ENCODE results near the gene PPP5C. TPM values are rescaled to one million over a fixed set of nuclear protein-coding genes. Genes with fewer than 3 reads are reported as not detected.
A peak's percentile ranks its signal among the peaks of the same experiment; 100 is the strongest.
"Not testable (repeated sequence)": the region's sequence is repeated elsewhere in the genome, so short reads cannot be mapped to it uniquely, and the experiment has no call there.

PPP5C gene
- total RNA-seq, 4 donors from 2014 or later = 39.9 to 74.7 (median 61.9) TPM

DNA sequence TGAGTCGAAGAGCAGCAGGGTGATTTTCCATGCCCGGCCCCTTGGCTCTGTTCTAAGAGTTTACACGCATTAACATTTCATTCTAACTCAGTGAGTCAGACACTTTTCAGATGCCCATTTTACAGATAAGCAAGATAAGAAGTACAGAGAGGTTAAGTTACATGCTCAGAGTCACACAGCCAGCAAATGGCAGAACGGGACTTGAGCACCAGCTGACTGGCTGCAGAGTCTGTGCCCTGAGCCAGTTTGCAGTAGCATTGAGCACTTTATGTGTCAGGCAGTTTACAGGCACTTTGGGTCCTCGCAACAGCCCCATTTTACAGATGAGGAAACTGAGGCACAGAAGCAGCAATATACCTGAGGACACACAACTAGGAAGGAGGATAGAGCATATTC lies 47.5 kb downstream of the PPP5C start:
- no peak for DNase-seq (ENCODE audit: extremely low spot score)
- no peak for TF ChIP-seq POLR2AphosphoS5 (IDR thresholded peaks at IDR 0.05)
- TF ChIP-seq EP300 (IDR thresholded peaks at IDR 0.05) = no peak
- TF ChIP-seq POLR2A (IDR thresholded peaks at IDR 0.05; ENCODE audit: low read depth) = no peak
- TF ChIP-seq, protein P1, sequence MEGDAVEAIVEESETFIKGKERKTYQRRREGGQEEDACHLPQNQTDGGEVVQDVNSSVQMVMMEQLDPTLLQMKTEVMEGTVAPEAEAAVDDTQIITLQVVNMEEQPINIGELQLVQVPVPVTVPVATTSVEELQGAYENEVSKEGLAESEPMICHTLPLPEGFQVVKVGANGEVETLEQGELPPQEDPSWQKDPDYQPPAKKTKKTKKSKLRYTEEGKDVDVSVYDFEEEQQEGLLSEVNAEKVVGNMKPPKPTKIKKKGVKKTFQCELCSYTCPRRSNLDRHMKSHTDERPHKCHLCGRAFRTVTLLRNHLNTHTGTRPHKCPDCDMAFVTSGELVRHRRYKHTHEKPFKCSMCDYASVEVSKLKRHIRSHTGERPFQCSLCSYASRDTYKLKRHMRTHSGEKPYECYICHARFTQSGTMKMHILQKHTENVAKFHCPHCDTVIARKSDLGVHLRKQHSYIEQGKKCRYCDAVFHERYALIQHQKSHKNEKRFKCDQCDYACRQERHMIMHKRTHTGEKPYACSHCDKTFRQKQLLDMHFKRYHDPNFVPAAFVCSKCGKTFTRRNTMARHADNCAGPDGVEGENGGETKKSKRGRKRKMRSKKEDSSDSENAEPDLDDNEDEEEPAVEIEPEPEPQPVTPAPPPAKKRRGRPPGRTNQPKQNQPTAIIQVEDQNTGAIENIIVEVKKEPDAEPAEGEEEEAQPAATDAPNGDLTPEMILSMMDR (IDR thresholded peaks at IDR 0.05) = no peak
- intact Hi-C loops (cut with DNase I) = loop anchor here (5.0 to 10.0 kb wide), 2 partner anchors 112 to 120 kb away; no protein-coding TSS in a partner anchor

DNA sequence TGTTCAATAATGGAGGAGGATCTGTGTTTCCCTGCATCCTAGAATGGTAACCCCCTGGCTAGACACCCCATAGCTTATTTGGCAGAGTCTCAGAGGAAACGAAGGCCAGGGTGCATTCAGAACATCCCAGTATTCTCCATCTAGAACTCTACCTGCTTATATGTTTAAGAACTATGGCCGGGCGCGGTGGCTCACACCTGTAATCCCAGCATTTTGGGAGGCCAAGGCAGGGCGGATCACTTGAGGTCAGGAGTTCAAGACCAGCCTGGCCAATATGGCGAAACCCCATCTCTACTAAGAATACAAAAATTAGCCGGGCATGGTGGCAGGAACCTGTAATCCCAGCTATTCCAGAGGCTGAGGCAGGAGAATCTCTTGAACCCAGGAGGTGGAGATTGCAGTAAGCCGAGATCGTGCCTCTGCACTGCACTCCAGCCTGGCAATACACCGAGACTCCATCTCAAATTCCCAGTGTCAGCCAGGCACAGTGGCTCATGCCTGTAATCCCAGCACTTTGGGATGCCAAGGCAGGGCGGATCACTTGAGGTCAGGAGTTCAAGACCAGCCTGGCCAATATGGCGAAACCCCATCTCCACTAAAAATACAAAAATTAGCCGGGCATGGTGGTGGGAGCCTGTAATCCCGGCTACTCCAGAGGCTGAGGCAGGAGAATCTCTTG lies 51.1 kb downstream of the PPP5C start:
- not testable (repeated sequence) for H3K4me3 ChIP-seq; DNase-seq (ENCODE audit: extremely low spot score); H3K9me3 ChIP-seq; H3K36me3 ChIP-seq; H3K27ac ChIP-seq (replicated peaks in 1 of 4)
- Histone ChIP-seq H3K27me3 (peaks cover 0 to 51% (median 4%) of the 10 kb centered on the region in 4 donors), H3K4me1 (peaks cover 0 to 15% (median 12%) of the 10 kb centered on the region in 4 donors)
- intact Hi-C loops (cut with DNase I) = loop anchor here (2.0 to 10.0 kb wide), 2 partner anchors 89 to 117 kb away; no protein-coding TSS in a partner anchor
- WGBS = 91% methylated on average over 11 of the region's 14 CpGs

More for the DNA sequence above, 47.5 kb downstream of the PPP5C start:
- 93% methylated on average over 5 of the region's 5 CpGs for WGBS
- H3K4me1 ChIP-seq = peaks cover 2 to 35% (median 27%) of the 10 kb centered on the region in 4 donors
- no peaks in the 10 kb centered on the region for H3K9me3 ChIP-seq
- no peak overlapping the region for H3K4me3 ChIP-seq
- H3K36me3 ChIP-seq = peaks cover 17 to 40% (median 25%) of the 10 kb centered on the region in 4 donors
- H3K27me3 ChIP-seq = peaks cover 0 to 21% (median 2%) of the 10 kb centered on the region in 4 donors
- no peak overlapping the region for H3K27ac ChIP-seq (replicated peaks in 1 of 4)

DNA sequence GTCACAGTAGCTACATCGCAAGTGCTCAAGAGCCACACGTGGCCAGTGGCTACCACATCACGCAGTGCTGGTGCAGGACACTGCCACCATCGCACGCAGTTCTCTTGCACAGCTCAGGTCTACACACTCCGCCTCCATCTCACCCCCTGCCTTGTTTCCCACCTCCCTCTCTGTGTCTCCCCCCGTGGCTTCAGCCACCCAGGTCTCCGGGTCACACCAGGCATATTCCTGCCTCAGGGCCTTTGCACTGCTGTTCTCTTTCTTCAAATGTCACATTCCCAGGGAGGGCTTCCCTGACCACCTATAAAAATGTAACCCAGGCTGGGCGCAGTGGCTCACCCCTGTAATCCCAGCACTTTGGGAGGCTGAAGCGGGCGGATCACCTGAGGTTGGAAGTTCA lies 55.8 kb downstream of the PPP5C start:
- WGBS = 95% methylated on average over 11 of the region's 11 CpGs
- TF ChIP-seq, protein P1 (IDR thresholded peaks at IDR 0.05) = no peak
- TF ChIP-seq POLR2A (IDR thresholded peaks at IDR 0.05; ENCODE audit: low read depth) (no peak), POLR2AphosphoS5 (IDR thresholded peaks at IDR 0.05) (no peak), EP300 (IDR thresholded peaks at IDR 0.05) (no peak)
- Histone ChIP-seq H3K9me3 (no peaks in the 10 kb centered on the region), H3K36me3 (no peaks in the 10 kb centered on the region), H3K27me3 (peaks cover 4 to 93% (median 24%) of the 10 kb centered on the region in 4 donors), H3K4me3 (no peak overlapping the region), H3K4me1 (peaks cover 8 to 35% (median 23%) of the 10 kb centered on the region in 4 donors), H3K27ac (replicated peaks in 1 of 4) (no peak overlapping the region)
- DNase-seq (ENCODE audit: extremely low spot score) = no peak
- intact Hi-C loops (cut with DNase I) = loop anchor here (2.0 kb wide), 1 partner anchor 86 kb away; no protein-coding TSS in a partner anchor

DNA sequence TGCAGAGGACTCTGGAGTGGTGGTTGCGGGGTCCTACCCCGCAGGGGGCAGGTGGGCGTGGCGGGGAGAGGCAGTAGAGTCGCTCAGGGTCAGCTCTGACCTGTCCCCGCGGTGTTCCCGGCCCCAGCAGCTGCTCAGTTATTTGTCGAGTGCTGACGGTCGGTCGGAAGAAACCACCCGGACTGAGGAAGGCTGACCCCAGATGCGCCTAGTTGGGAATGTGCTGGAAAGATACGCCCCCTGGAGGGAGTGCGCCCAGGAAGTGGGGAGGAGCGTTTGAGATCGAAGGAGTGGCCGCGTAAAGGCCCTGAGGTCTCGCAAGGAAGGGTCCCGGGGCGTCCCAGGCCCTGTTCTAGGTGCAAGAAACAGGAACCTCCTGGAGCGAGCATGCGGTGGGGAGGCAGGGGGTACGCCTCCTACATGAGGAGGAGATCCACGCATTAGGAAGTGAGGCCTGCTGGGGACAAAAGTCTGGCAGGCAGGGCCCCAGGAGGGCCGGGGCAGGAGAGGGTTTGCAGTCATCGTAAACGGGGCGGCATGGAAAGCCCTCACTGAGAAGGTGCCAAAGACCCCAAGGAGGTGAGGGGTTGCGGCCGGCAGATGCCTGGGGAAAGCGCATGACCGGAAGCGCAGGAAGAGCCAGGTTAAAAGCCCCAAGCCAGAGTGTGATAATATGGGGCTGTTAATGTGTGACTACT lies 57.3 kb downstream of the PPP5C start:
- Histone ChIP-seq H3K4me3 (peak overlapping the region; percentile 36 to 50 (median 42)), H3K27me3 (peaks cover 2 to 94% (median 29%) of the 10 kb centered on the region in 4 donors), H3K27ac (replicated peaks in 1 of 4) (peak overlapping the region; percentile 41 to 66 (median 53)), H3K4me1 (peaks cover 12 to 48% (median 38%) of the 10 kb centered on the region in 4 donors), H3K9me3 (no peaks in the 10 kb centered on the region), H3K36me3 (no peaks in the 10 kb centered on the region)
- no peak for DNase-seq (ENCODE audit: extremely low spot score)
- intact Hi-C loops (cut with DNase I) = no loop called here
- 9% methylated on average over 27 of the region's 36 CpGs for WGBS
- no peak for TF ChIP-seq POLR2AphosphoS5 (IDR thresholded peaks at IDR 0.05)
- no peak for TF ChIP-seq POLR2A (IDR thresholded peaks at IDR 0.05; ENCODE audit: low read depth)

DNA sequence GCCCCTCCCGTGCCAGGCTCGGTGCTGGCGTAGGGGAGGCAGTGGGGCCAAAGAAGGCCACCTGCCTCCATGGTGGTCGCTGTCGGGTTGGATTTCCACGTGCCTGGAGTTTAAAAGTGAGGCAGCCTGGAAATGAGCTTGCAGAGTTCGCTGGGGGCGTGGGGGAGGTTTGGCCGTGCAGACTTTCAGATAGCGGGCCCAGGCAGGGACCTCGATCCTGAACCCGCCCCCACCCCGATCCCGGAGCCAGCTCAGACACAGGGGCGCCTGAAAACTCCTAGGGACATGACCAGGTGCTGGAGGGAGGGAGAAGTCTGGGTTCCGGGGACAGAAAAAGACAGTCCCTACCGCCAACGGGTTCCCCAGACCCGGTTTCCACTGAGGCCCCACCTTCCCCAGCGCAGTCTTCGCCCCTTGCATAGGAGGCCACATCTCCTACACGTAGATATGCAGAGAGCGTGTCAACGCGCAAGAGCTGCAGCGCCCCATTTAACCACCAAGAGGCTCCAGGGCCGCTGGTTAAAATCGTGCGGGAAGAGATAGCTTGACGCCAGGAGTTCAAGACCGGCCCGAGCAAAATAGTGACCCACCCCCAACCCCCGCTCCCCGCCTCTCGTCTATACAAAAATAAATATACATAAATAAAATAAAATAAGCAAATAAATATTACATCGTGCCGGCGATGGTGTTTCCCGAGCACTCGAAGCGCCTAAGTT lies 58.0 kb downstream of the PPP5C start:
- H3K4me1 ChIP-seq = peaks cover 12 to 54% (median 42%) of the 10 kb centered on the region in 4 donors
- DNase-seq (ENCODE audit: extremely low spot score) = no peak
- H3K27ac ChIP-seq (replicated peaks in 1 of 4) = peak overlapping the region; percentile 41 to 66 (median 53)
- intact Hi-C loops (cut with DNase I) = no loop called here
- TF ChIP-seq, protein P1 (IDR thresholded peaks at IDR 0.05) = peak in 1 of 3 experiments; percentile 15
- TF ChIP-seq POLR2AphosphoS5 (IDR thresholded peaks at IDR 0.05) (no peak), POLR2A (IDR thresholded peaks at IDR 0.05; ENCODE audit: low read depth) (no peak), EP300 (IDR thresholded peaks at IDR 0.05) (no peak)
- peaks cover 0 to 92% (median 29%) of the 10 kb centered on the region in 4 donors for H3K27me3 ChIP-seq
- peak overlapping the region; percentile 36 to 50 (median 42) for H3K4me3 ChIP-seq
- WGBS = 28% methylated on average over 34 of the region's 41 CpGs
- no peaks in the 10 kb centered on the region for H3K9me3 ChIP-seq
- H3K36me3 ChIP-seq = no peaks in the 10 kb centered on the region
